ENCODE results near the gene DHX16. TPM values are rescaled to one million over a fixed set of nuclear protein-coding genes. Genes with fewer than 3 reads are reported as not detected.

Gene DHX16
- total RNA-seq, 6 donors from 2014 or later = 28.1 to 60.8 (median 31.8) TPM

GRCh38 chr6:30689985-30690384, 17.2 kb upstream of the DHX16 start:
- TF ChIP-seq POLR2AphosphoS5 (IDR thresholded peaks at IDR 0.05) (no peak), CTCF (IDR thresholded peaks at IDR 0.05) (no peak), POLR2A (IDR thresholded peaks at IDR 0.05) (no peak), EP300 (IDR thresholded peaks at IDR 0.05) (no peak)
- Histone ChIP-seq H3K4me3 (peak overlapping the region in 3 of 4 donors; percentile 68 to 79 (median 77)), H3K36me3 (no peaks in the 10 kb centered on the region), H3K27me3 (no peaks in the 10 kb centered on the region), H3K9me3 (no peaks in the 10 kb centered on the region), H3K27ac (peak overlapping the region; percentile 89 to 99 (median 99)), H3K4me1 (peaks cover 34 to 39% (median 36%) of the 10 kb centered on the region in 4 donors)
- 27 to 32% methylated on average over 4 of the region's 4 CpGs for WGBS, 2 donors
- ATAC-seq (ENCODE audit: low FRiP score in 2 of 2) (no peak), DNase-seq (no peak)

GRCh38 chr6:30689022-30689865, 16.4 kb upstream of the DHX16 start:
- no peak for ATAC-seq (ENCODE audit: low FRiP score in 2 of 2)
- peaks cover 32 to 41% (median 37%) of the 10 kb centered on the region in 4 donors for H3K4me1 ChIP-seq

GRCh38 chr6:30688569-30688968, 15.8 kb upstream of the DHX16 start:
- DNase-seq = no peak
- Histone ChIP-seq H3K4me1 (peaks cover 32 to 41% (median 38%) of the 10 kb centered on the region in 4 donors), H3K27me3 (no peaks in the 10 kb centered on the region), H3K4me3 (peak overlapping the region in 1 of 4 donors; percentile 70), H3K27ac (peak overlapping the region; percentile 99 to 100 (median 99)), H3K36me3 (no peaks in the 10 kb centered on the region), H3K9me3 (no peaks in the 10 kb centered on the region)
- 86 to 95% methylated on average over 9 of the region's 9 CpGs for WGBS, 2 donors
- no peak for ATAC-seq (ENCODE audit: low FRiP score in 2 of 2)
- TF ChIP-seq POLR2AphosphoS5 (IDR thresholded peaks at IDR 0.05) = no peak
- TF ChIP-seq EP300 (IDR thresholded peaks at IDR 0.05) = no peak
- TF ChIP-seq POLR2A (IDR thresholded peaks at IDR 0.05) = no peak
- no peak for TF ChIP-seq CTCF (IDR thresholded peaks at IDR 0.05)

More at GRCh38 chr6:30689022-30689865, 16.4 kb upstream of the DHX16 start:
- 88 to 93% methylated on average over 11 of the region's 11 CpGs for WGBS, 2 donors
- no peaks in the 10 kb centered on the region for H3K36me3 ChIP-seq
- TF ChIP-seq CTCF (IDR thresholded peaks at IDR 0.05) (no peak), POLR2A (IDR thresholded peaks at IDR 0.05) (no peak), POLR2AphosphoS5 (IDR thresholded peaks at IDR 0.05) (no peak), EP300 (IDR thresholded peaks at IDR 0.05) (no peak)
- H3K27me3 ChIP-seq = no peaks in the 10 kb centered on the region
- no peaks in the 10 kb centered on the region for H3K9me3 ChIP-seq
- H3K27ac ChIP-seq = peak overlapping the region; percentile 99 to 100 (median 99)
- H3K4me3 ChIP-seq = peak overlapping the region in 1 of 4 donors; percentile 79
- peak in 1 of 2 donors; percentile 40 for DNase-seq

- TF ChIP-seq POLR2AphosphoS5 (IDR thresholded peaks at IDR 0.05) (no peak), EP300 (IDR thresholded peaks at IDR 0.05) (no peak), CTCF (IDR thresholded peaks at IDR 0.05) (peak in 1 of 6 experiments; percentile 4), POLR2A (IDR thresholded peaks at IDR 0.05) (peak in 1 of 4 donors; percentile 71)
- H3K27me3 ChIP-seq = no peaks in the 10 kb centered on the region
- 28 to 32% methylated on average over 6 to 20 of the region's 22 CpGs for WGBS, 2 donors
- ATAC-seq (ENCODE audit: low FRiP score in 2 of 2) = no peak
- peak overlapping the region; percentile 99 to 100 (median 99) for H3K27ac ChIP-seq
- H3K9me3 ChIP-seq = no peaks in the 10 kb centered on the region
- no peak for DNase-seq
- H3K4me1 ChIP-seq = peaks cover 32 to 45% (median 41%) of the 10 kb centered on the region in 4 donors
- peak overlapping the region; percentile 70 to 87 (median 80) for H3K4me3 ChIP-seq
- H3K36me3 ChIP-seq = no peaks in the 10 kb centered on the region
Observed at GRCh38 chr6:30687659-30688431, 15.0 kb upstream of the DHX16 start.

All from upper lobe of left lung (tissue), 6 donors.